ENCODE measurements around the gene PGGT1B.

DNA sequence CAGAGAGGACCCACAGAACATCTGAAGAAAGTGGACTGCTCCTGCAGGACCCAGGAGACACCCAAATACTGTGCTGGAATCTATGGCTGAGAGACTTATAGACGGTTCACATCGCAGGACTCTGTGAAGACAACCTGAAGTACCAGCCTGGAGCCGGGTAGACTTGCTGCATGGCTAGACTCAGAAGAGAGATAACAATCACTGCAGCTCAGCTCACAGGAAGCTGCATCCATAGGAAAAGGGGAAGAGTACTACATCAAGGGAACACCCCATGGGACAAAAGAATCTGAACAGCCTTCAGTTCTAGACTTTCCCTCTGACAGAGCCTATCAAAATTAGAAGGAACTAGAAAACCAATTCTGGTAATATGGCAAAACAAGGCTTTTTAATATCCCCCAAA is 66.5 kb downstream of the PGGT1B start:
- TF ChIP-seq, protein P1, sequence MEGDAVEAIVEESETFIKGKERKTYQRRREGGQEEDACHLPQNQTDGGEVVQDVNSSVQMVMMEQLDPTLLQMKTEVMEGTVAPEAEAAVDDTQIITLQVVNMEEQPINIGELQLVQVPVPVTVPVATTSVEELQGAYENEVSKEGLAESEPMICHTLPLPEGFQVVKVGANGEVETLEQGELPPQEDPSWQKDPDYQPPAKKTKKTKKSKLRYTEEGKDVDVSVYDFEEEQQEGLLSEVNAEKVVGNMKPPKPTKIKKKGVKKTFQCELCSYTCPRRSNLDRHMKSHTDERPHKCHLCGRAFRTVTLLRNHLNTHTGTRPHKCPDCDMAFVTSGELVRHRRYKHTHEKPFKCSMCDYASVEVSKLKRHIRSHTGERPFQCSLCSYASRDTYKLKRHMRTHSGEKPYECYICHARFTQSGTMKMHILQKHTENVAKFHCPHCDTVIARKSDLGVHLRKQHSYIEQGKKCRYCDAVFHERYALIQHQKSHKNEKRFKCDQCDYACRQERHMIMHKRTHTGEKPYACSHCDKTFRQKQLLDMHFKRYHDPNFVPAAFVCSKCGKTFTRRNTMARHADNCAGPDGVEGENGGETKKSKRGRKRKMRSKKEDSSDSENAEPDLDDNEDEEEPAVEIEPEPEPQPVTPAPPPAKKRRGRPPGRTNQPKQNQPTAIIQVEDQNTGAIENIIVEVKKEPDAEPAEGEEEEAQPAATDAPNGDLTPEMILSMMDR (IDR thresholded peaks at IDR 0.05) = no peak
- no peak for TF ChIP-seq POLR2A (IDR thresholded peaks at IDR 0.05)

Measured in lower leg skin (tissue), 3 donors.